ENCODE data around the gene YIF1B.

GRCh38 chr19:38265921-38266429, 49.8 kb downstream of the YIF1B start:
- TF ChIP-seq, protein P1, sequence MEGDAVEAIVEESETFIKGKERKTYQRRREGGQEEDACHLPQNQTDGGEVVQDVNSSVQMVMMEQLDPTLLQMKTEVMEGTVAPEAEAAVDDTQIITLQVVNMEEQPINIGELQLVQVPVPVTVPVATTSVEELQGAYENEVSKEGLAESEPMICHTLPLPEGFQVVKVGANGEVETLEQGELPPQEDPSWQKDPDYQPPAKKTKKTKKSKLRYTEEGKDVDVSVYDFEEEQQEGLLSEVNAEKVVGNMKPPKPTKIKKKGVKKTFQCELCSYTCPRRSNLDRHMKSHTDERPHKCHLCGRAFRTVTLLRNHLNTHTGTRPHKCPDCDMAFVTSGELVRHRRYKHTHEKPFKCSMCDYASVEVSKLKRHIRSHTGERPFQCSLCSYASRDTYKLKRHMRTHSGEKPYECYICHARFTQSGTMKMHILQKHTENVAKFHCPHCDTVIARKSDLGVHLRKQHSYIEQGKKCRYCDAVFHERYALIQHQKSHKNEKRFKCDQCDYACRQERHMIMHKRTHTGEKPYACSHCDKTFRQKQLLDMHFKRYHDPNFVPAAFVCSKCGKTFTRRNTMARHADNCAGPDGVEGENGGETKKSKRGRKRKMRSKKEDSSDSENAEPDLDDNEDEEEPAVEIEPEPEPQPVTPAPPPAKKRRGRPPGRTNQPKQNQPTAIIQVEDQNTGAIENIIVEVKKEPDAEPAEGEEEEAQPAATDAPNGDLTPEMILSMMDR (IDR thresholded peaks at IDR 0.05): no peak
- TF ChIP-seq POLR2A (IDR thresholded peaks at IDR 0.05): no peak
